ENCODE measurements around the gene SPATS2.
"Not testable (repeated sequence)": the region's sequence is repeated elsewhere in the genome, so short reads cannot be mapped to it uniquely, and the experiment has no call there.

Gene SPATS2

DNA sequence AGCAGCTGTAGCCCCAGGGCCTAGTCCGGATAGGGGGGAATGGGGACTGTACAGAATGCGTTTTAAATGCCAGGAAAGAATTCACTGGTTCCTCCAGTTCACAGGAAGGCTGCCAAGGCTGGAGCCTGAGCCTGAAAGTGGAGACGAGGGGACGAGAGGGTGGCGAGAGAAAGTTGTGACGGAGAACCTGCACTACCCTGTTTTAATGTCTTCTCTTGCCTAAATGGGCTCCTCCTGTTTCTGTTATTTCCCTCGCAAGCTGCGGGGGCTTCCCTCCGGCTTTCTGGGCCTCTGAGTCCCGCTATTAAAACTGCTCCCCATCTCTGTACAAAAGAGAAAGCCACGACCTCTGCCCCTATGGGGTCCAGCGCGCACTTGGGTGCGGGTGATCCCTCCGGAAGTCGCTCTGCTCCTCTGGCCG lies 34.8 kb upstream of the SPATS2 start:
- Histone ChIP-seq H3K36me3 (ENCODE audit: control insufficient read depth, low read length) (peaks cover 28% of the 10 kb centered on the region), H4K20me1 (ENCODE audit: control insufficient read depth, insufficient read depth, low read depth, low read length) (no peaks in the 10 kb centered on the region), H3K4me2 (ENCODE audit: low read length) (no peak overlapping the region), H3K4me3 (ENCODE audit: low read length) (no peak overlapping the region), H3K9me3 (ENCODE audit: control insufficient read depth, insufficient read depth, low read length) (no peaks in the 10 kb centered on the region), H3K4me1 (ENCODE audit: control insufficient read depth, low read length) (peaks cover 7% of the 10 kb centered on the region), H3K79me2 (ENCODE audit: control insufficient read depth, low read length) (no peaks in the 10 kb centered on the region), H3F3A (ENCODE audit: control insufficient read depth, insufficient read depth) (peaks cover 2% of the 10 kb centered on the region; the same call in 1 of the 2 replicates), H3K27me3 (ENCODE audit: control insufficient read depth, low read length) (peaks cover 8% of the 10 kb centered on the region), H3K27ac (ENCODE audit: low read depth, low read length) (no peak overlapping the region), H3K9me2 (replicated peaks; ENCODE audit: control insufficient read depth, low read length) (no peaks in the 10 kb centered on the region)
- TF ChIP-seq, protein P1, sequence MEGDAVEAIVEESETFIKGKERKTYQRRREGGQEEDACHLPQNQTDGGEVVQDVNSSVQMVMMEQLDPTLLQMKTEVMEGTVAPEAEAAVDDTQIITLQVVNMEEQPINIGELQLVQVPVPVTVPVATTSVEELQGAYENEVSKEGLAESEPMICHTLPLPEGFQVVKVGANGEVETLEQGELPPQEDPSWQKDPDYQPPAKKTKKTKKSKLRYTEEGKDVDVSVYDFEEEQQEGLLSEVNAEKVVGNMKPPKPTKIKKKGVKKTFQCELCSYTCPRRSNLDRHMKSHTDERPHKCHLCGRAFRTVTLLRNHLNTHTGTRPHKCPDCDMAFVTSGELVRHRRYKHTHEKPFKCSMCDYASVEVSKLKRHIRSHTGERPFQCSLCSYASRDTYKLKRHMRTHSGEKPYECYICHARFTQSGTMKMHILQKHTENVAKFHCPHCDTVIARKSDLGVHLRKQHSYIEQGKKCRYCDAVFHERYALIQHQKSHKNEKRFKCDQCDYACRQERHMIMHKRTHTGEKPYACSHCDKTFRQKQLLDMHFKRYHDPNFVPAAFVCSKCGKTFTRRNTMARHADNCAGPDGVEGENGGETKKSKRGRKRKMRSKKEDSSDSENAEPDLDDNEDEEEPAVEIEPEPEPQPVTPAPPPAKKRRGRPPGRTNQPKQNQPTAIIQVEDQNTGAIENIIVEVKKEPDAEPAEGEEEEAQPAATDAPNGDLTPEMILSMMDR (IDR thresholded peaks at IDR 0.05; ENCODE audit: low read depth, low read length, poor library complexity, severe bottlenecking): no peak
- TF ChIP-seq EZH2phosphoT487 (IDR thresholded peaks at IDR 0.05; ENCODE audit: borderline replicate concordance, low read length): no peak

DNA sequence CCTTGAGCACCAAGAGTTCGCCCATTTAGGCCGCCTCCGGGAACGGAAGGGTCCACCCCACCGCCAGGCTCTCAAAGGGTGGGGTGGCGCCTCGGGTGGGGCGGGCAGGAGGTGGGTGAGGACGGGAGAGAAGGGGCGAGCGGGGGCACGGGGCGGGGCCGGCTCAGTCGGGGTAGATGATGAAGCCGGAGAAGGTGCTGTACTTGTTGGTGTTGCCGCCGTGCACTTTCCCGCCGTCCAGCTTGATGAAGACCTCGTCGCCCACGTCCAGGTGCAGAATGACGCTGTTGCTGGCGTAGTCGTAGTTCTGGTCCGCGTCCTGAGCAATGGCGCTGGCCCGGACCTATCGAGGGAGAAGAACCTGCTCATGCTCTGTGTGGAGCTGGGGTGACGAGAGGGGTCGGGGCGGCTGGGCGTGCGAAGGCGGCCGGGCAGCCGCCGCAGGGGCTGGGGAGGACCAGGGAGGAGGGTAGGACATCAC lies 34.3 kb upstream of the SPATS2 start:
- H3K4me1 ChIP-seq (ENCODE audit: control insufficient read depth, low read length): peaks cover 10% of the 10 kb centered on the region
- peaks cover 13% of the 10 kb centered on the region for H3K27me3 ChIP-seq (ENCODE audit: control insufficient read depth, low read length)
- no peaks in the 10 kb centered on the region for H3K9me2 ChIP-seq (replicated peaks; ENCODE audit: control insufficient read depth, low read length)
- H3K79me2 ChIP-seq (ENCODE audit: control insufficient read depth, low read length): no peaks in the 10 kb centered on the region
- H3K4me2 ChIP-seq (ENCODE audit: low read length): no peak overlapping the region
- peaks cover 27% of the 10 kb centered on the region for H3K36me3 ChIP-seq (ENCODE audit: control insufficient read depth, low read length)
- no peak overlapping the region for H3K4me3 ChIP-seq (ENCODE audit: low read length)
- H3F3A ChIP-seq (ENCODE audit: control insufficient read depth, insufficient read depth): peaks cover 2% of the 10 kb centered on the region; the same call in 1 of the 2 replicates
- TF ChIP-seq EZH2phosphoT487 (IDR thresholded peaks at IDR 0.05; ENCODE audit: borderline replicate concordance, low read length): no peak
- TF ChIP-seq, protein P1 (IDR thresholded peaks at IDR 0.05; ENCODE audit: low read depth, low read length, poor library complexity, severe bottlenecking): no peak
- no peak overlapping the region for H3K27ac ChIP-seq (ENCODE audit: low read depth, low read length)
- no peaks in the 10 kb centered on the region for H3K9me3 ChIP-seq (ENCODE audit: control insufficient read depth, insufficient read depth, low read length)
- H4K20me1 ChIP-seq (ENCODE audit: control insufficient read depth, insufficient read depth, low read depth, low read length): no peaks in the 10 kb centered on the region

GRCh38 chr12:49333778-49334177 lies 33.5 kb upstream of the SPATS2 start:
- H3K27me3 ChIP-seq (ENCODE audit: control insufficient read depth, low read length): peaks cover 21% of the 10 kb centered on the region
- not testable (repeated sequence) for H3K9me2 ChIP-seq (replicated peaks; ENCODE audit: control insufficient read depth, low read length); H4K20me1 ChIP-seq (ENCODE audit: control insufficient read depth, insufficient read depth, low read depth, low read length); H3K9me3 ChIP-seq (ENCODE audit: control insufficient read depth, insufficient read depth, low read length); H3K27ac ChIP-seq (ENCODE audit: low read depth, low read length); H3K4me3 ChIP-seq (ENCODE audit: low read length); H3F3A ChIP-seq (ENCODE audit: control insufficient read depth, insufficient read depth); H3K4me2 ChIP-seq (ENCODE audit: low read length); H3K79me2 ChIP-seq (ENCODE audit: control insufficient read depth, low read length)
- H3K36me3 ChIP-seq (ENCODE audit: control insufficient read depth, low read length): peaks cover 27% of the 10 kb centered on the region
- peaks cover 10% of the 10 kb centered on the region for H3K4me1 ChIP-seq (ENCODE audit: control insufficient read depth, low read length)

DNA sequence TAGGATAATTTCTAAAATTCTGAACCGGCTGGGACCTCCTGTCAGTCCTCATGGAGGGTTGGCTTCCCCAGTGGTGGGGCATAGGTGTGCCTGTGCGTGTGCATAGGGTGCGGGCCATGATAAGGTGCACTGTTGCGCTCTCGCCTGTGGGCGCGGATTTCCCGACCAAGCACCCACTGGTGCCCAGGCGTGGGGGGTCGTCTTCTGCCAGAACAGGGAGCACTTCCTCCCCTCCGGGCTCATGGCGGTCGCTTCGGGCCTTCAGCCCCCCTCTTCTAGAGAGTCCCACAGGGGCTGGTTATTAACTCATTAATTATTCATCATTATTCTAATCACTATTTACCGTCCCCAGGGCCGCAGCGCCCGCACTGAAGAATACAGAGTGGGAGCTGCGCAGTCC lies 33.0 kb upstream of the SPATS2 start:
- H3K9me3 ChIP-seq (ENCODE audit: control insufficient read depth, insufficient read depth, low read length): no peaks in the 10 kb centered on the region
- H4K20me1 ChIP-seq (ENCODE audit: control insufficient read depth, insufficient read depth, low read depth, low read length): no peaks in the 10 kb centered on the region
- no peak overlapping the region for H3K4me3 ChIP-seq (ENCODE audit: low read length)
- no peak overlapping the region for H3K4me2 ChIP-seq (ENCODE audit: low read length)
- H3F3A ChIP-seq (ENCODE audit: control insufficient read depth, insufficient read depth): peaks cover 2% of the 10 kb centered on the region
- TF ChIP-seq EZH2phosphoT487 (IDR thresholded peaks at IDR 0.05; ENCODE audit: borderline replicate concordance, low read length): no peak
- TF ChIP-seq, protein P1 (IDR thresholded peaks at IDR 0.05; ENCODE audit: low read depth, low read length, poor library complexity, severe bottlenecking): no peak
- peaks cover 24% of the 10 kb centered on the region for H3K27me3 ChIP-seq (ENCODE audit: control insufficient read depth, low read length)
- peaks cover 22% of the 10 kb centered on the region for H3K36me3 ChIP-seq (ENCODE audit: control insufficient read depth, low read length)
- H3K9me2 ChIP-seq (replicated peaks; ENCODE audit: control insufficient read depth, low read length): no peaks in the 10 kb centered on the region
- H3K4me1 ChIP-seq (ENCODE audit: control insufficient read depth, low read length): peaks cover 10% of the 10 kb centered on the region
- no peaks in the 10 kb centered on the region for H3K79me2 ChIP-seq (ENCODE audit: control insufficient read depth, low read length)
- H3K27ac ChIP-seq (ENCODE audit: low read depth, low read length): no peak overlapping the region
